GM15510 (cell line): ENCODE results near the gene ADRM1.

Experiments
- POLR2A ChIP-seq: IDR thresholded peaks from 3 replicates; pipeline ENCODE4 v1.6.1; 2011; ENCODE audit warnings: borderline replicate concordance; ENCODE audit not compliant: insufficient read length; ENCODE audit errors: extremely low read depth

Gene ADRM1

GRCh38 chr20:62321521-62321948 is 18.7 kb downstream of the ADRM1 start:
- no peak for TF ChIP-seq POLR2A

- no peak for TF ChIP-seq POLR2A
Observed at GRCh38 chr20:62321975-62322374, 19.2 kb downstream of the ADRM1 start.

DNA sequence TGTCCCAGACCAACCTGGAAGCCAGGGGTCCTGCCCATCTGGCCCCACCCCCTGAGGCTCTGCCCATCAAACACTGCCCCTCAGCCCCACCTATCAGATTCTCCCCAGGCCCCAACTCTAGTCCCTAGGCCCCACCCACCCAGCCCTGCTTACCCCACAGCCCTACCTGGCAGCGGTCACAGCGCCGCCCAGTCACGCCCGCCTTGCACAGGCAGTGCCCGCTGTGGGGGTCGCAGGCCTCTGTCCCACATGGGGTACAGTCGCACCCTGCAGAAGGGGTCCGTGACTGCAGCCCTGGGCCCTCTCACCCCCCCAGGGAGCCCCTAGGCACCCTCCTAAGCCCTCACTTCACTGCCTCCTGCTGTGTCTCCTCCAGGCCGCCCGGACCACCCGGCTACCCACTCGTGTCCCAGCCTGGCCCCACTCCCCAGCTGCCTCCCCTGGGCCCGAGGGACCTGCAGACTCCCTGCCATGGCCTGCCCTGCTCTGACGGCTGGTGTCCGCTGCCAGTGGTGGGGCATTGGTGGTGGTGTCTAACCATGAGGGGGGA is 19.8 kb downstream of the ADRM1 start:
- no peak for TF ChIP-seq POLR2A

GRCh38 chr20:62323146-62323979 is 20.6 kb downstream of the ADRM1 start:
- TF ChIP-seq POLR2A = no peak

- TF ChIP-seq POLR2A = no peak
Observed at GRCh38 chr20:62323980-62324906, 21.4 kb downstream of the ADRM1 start.

DNA sequence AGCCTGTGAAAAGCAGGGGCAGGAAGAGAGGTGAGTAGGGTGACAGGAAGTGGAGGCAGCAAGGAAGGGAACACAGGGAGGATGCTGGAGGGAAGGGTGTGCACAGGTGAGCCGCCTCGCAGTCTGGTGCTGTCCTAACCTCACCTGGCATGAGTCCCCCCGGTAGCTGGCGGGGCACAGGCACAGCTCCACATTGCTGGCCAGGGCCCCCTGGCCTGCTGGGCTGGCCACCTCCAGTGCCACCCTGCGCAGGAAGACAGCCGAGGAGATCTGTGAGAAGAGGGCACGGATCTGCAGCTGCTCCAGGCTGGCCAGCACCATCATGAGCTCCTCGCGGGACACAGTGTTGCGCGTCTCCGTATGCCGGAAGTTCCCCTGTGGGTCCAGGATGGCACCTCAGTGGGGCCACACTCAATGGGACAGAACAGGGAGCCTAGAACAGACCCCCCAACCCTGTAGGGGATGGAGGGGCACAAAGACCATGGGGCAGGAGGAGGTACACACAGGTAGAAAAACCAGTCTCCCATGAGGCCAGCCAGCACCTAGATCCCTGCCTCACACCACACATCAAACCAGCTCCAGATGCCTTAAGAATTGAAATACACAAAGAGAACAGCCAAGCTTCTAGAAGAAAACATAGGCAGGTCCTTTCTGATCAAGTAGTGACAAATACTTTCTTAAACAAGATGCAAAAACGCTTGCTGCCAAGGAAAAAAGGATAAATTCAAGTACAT is 22.5 kb downstream of the ADRM1 start:
- no peak for TF ChIP-seq POLR2A

- TF ChIP-seq POLR2A = no peak
Observed at GRCh38 chr20:62326559-62326958, 23.8 kb downstream of the ADRM1 start.

DNA sequence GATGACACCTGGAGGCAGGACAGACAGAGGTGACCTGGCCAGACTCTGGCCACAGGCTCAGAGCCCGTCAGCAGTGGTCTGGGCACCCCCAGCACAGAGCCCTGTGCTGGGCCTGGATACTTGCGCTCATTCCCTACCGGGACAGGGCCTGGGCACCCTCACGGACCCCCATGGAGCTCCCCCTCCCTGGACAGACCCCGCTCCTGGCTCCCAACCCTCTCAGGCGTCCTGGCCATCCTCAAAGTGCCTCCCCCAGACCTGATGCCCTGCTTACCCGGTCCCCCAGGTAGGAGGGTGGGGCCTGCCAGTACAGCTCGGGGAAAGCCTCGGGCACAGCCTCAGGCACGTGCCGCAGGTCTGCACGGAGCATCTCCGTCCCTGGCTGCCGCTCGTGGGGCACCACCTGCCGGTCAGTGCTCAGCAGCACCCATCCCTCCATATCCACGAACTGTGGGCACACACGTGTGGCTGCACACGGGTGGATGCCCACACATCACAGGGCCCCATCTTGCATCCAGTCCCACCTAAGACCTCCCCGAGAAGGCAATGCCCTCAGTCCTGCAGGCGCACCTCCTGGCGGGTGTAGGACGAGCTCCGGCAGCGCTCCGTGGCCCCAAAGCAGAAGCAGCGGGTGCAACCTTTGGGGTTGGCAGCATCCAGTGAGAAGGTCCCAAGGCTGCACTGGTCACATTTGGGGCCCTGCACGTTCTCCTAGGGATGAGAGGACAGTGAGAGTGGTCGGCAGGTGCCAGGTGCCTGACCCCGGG is 24.3 kb downstream of the ADRM1 start:
- no peak for TF ChIP-seq POLR2A

GRCh38 chr20:62327726-62328495 is 25.1 kb downstream of the ADRM1 start:
- TF ChIP-seq POLR2A = no peak

- TF ChIP-seq POLR2A = no peak
Observed at GRCh38 chr20:62328684-62329388, 26.0 kb downstream of the ADRM1 start.

DNA sequence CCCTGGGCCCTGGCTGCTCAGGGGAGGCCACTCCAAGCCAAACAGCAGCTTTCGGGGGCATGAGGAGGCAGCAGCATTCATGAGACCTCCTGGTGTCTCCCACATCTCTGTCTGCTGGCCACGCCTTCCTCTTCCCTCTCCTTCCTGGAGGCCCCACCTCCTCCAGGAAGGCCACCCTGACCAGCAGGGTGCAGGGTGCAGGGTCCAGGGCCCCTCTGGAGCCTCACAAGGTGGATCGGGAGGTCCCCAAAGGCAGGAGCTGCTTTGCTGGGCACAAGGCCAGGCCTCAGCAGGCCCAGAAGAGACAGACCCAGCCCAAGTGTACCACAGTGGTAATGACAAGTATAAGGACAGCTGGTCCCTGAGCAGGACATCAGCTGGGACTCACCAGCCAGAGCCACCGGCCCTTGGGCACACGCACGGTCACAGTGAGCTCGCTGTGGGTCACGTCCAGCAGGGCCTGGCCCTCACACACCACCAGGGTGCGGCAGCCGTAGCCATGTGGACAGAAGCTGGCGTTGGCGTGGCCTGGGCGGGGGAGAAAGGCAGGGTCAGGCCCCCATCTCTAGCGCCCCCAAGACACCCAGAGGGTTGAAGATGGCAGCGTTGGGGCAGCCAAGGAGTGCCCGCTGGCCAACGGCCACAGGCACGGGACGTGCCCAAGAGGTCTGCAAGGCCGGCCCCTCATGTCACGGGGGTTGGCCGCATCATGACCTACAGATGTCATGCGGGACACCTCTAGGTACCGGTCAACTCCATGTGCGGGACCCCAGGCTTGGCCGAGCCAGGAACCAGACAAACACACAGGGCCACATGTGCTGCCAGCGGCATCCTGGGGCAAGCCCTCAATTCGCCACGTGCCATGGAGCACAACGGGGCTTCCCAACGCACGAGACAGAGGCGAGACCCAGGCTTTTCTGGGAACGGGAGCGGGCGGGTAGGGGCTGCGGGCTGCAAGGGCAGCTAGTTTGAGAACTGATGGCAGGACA is 26.9 kb downstream of the ADRM1 start:
- TF ChIP-seq POLR2A = no peak
